GM18499 (cell line): ENCODE measurements around the gene COQ8A.
"Not testable (repeated sequence)": the region's sequence is repeated elsewhere in the genome, so short reads cannot be mapped to it uniquely, and the experiment has no call there.

Experiments used
- ATAC-seq: cut with Tn5 transposase; IDR thresholded peaks from one replicate; pipeline ENCODE4 v1.9.1; 2021; ENCODE audit warnings: moderate number of reproducible peaks; ENCODE audit not compliant: insufficient read depth, unreplicated experiment

The COQ8A gene

DNA sequence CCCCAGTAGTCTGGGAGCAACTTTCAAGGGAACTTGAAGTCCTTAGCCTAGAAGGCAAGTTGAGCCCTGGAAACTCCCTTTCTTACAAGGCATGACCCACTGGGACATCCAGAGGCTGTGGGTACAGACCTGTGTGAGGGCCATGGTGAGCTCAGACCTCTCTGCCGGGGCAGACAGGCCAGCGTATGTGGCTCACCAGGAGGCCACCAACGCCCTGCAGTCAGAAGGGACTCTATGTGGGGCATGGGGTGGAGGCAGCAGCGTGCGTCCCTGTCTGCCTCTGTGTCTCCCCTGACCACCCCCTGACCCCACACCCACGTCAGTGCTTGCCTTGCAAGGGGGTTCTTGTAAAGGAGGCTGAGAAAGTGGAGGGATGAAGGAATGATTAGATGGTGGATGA is 10.8 kb downstream of the COQ8A start:
- no peak for ATAC-seq

DNA sequence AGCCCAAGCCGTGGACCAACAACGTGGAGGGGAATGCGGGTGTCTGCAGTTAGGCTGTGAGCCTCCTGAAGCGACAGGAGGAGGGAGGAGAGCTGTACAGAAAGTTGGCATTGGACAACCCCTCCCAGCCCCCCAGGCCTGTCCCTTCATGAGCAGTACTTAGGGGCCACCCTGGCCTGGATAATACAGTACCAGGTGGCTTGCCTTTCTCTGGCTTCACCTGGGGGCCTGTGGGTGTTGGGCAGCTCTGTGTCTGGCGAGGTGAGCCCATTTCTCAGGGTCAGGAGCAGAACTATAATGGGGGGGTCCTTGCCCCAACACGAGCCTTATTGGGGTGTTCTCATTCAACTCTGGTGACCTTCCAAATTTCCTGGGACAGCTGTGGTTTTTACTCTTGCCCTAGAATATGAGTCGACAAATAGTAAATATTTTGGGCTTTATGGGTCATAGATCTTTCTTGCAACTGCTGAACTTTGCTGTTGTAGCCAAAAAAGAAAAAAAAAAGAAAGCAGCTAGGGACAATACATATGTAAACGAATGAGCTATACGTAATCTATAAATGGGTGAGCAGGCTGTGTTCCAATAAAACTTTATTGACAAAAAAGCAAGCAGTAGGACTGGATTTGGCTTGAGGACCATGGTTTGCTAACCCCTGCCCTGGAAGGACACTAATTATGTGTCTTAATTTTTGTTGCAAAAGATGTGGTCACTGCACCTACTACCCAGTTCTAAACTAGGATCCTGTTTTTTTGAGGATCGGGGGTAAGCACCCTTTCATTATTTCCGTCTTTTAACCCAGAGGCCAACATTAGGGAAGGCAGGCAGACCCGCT is 11.4 kb downstream of the COQ8A start:
- ATAC-seq, result no peak

DNA sequence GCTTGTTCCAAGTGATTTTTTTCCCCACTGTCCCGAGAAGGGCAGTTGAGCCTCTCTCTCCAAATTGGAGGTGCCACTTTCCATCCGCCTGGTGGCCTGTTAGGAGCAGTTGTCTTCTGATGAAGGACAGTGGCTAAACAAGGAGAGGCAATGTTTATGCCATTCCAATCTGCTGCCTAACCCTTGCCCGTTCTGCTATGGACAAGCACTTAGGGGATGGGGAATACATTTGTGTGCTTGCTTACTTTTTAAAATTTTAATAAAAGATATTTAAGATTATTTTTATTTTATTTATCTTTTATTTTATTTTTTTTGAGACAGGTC is 12.0 kb downstream of the COQ8A start:
- ATAC-seq, result no peak

DNA sequence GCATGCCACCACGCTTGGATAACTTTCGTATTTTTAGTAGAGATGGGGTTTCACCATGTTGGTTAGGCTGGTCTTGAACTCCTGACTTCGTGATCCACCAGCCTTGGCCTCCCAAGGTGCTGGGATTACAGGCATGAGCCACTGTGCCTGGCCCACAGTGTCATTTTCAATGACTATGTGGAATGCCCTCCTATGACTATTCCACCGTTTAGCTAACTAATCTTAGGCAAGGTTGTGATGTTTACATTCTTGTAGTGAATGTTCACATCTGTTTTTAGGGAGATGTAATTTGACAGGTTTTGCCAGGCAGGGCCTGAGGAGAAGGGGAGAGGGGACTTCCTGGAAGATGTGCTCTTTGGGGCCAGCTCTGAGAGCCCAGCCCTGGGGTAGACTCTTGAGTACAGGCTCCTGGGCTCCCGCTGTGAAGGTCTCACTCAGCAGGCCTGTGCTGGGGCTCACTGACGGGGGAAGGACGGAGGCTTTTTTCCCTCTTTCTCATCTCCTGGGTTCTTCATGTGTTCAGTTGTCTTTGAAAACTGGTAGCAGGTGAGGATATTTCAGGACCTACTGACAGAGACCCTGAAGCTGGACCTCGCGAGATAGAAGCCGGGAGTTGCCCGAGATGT is 13.2 kb downstream of the COQ8A start:
- ATAC-seq, result no peak

- no peak for ATAC-seq
Measured at GRCh38 chr1:226954337-226954736, 14.2 kb downstream of the COQ8A start.

DNA sequence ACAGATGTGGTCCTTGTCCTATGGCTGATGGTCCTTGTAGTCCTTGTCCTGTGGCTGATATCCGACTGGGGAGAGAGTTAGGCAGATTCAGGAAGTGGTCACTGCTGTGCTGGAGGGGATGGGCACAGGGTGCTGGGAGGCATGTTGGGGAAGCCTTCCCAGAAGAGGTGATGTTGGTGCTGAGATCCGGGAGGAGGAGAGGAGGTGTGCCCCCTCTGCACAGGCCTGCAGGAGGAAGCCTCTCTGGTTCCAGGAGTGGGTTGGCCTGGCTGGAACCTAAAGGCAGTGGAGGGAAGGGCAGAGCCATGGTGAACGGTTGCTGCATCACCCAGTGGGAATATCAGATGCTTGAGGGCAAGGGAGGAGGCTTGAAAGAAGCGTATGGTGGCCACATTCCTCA is 14.7 kb downstream of the COQ8A start:
- no peak for ATAC-seq

DNA sequence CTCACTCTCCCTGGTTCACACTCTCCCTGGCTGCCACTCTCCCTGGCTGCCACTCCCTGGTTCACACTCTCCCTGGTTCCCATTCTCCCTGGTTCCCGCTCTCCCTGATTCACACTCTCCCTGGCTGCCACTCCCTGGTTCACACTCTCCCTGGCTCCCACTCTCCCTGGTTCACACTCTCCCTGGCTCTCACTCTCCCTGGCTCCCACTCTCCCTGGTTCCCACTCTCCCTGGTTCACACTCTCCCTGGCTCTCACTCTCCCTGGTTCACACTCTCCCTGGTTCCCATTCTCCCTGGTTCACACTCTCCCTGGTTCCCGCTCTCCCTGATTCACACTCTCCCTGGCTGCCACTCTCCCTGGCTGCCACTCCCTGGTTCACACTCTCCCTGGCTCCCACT is 15.8 kb downstream of the COQ8A start:
- ATAC-seq, result not testable (repeated sequence)

DNA sequence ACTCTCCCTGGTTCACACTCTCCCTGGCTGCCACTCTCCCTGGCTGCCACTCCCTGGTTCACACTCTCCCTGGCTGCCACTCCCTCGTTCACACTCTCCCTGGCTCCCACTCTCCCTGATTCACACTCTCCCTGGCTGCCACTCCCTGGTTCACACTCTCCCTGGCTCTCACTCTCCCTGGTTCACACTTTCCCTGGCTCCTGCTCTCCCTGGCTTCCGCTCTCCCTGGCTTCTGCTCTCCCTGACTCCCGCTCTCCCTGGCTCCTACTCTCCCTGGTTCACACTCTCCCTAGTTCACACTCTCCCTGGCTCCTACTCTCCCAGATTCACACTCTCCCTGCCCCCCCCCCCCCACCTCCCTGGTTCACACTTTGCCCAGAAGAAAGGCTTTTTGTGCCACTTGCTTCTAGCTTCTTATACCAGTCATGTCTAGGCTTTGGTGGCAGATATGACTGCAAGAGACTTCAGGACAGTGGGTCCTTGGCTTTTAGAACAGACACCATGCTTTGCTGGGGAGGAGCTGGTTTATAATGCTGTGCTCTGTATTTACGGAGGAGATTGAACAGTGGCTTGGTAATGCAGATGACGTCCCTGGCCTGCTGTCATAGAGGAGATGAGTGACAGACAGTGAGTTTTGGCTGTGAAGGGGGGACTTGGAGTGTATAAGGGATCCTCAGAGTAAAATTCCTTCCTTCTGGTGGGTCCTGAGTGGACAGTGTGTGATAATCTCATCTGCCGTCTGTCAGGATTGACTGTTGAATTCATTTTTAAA is 17.0 kb downstream of the COQ8A start:
- no peak for ATAC-seq

DNA sequence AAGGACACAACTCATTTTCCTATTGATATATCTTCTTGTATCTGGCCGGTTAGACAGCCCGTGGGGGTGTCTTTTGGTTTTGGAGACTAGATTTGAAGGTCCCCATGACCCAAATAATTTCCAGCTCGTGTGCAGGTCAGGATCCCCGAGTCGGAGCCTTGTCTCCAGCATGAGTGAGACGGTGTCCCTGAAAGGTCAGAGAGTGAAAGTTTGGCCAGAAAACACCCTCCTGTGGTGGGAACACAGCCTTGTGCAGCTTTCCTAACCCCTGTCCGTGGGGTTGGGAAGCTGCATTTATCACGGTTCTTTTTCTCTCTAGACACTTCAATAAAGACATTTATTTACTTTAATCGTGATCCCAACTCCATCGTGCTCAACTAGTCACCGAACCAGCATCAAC is 17.6 kb downstream of the COQ8A start:
- ATAC-seq, result no peak

DNA sequence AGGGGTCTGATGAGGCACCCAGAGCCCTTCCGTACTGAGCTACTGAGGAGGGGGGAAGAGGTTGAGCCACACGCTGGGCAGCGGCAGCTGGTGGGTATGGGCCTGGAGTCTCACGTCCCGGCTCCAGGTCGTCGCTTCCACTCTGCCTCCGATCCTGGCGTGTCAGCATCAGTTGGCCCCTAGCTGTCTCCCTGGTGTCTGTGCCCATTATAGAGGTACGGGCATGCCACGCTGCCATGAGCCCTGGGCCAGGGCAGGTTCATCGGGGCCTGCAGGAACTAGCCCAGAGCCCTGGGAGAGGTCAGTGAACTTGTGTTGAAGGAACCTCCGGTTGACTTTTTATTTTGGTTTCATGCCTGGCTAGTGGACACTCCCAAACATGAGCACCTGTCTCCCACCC is 18.2 kb downstream of the COQ8A start:
- ATAC-seq, result no peak

- no peak for ATAC-seq
Measured at GRCh38 chr1:226960256-226960655, 20.2 kb downstream of the COQ8A start.

DNA sequence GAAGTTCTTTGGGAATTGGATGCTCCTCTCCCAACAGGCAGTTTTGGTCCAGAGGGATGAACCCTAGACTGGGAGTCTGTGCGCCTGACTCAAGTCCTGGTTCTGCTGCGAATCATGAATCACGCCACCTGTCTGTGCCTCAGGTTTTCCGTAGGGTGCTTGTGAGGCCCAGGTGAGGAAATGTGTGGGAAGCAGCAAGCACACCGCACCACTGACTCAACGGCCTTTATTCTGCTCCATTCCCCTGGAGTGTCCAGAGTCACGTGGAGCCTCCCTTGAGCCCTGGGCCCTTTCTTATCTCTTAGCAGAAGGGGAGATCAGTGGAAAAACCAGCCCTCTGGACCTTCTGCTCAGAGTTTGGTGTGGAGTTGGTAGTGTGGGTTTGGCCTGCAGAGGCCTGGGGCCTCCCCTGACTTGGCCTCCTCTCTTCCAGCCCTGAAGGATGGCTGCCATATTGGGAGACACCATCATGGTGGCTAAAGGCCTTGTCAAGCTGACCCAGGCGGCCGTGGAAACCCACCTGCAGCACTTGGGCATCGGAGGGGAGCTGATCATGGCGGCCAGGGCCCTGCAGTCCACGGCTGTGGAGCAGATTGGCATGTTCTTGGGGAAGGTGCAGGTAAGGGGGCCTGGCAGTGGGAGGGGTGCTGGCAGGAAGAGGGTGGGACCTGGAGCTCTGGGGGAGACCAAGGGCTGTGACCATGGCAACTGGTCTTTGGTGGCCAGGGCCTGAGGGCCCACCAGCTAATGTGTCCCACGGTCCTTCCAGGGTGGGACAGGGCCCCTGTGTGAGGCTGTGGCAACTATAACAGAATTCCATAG is 21.1 kb downstream of the COQ8A start:
- no peak for ATAC-seq

GRCh38 chr1:226962421-226963391 is 22.6 kb downstream of the COQ8A start:
- no peak for ATAC-seq

- ATAC-seq, result no peak
Measured at GRCh38 chr1:226964068-226964425, 24.0 kb downstream of the COQ8A start.

DNA sequence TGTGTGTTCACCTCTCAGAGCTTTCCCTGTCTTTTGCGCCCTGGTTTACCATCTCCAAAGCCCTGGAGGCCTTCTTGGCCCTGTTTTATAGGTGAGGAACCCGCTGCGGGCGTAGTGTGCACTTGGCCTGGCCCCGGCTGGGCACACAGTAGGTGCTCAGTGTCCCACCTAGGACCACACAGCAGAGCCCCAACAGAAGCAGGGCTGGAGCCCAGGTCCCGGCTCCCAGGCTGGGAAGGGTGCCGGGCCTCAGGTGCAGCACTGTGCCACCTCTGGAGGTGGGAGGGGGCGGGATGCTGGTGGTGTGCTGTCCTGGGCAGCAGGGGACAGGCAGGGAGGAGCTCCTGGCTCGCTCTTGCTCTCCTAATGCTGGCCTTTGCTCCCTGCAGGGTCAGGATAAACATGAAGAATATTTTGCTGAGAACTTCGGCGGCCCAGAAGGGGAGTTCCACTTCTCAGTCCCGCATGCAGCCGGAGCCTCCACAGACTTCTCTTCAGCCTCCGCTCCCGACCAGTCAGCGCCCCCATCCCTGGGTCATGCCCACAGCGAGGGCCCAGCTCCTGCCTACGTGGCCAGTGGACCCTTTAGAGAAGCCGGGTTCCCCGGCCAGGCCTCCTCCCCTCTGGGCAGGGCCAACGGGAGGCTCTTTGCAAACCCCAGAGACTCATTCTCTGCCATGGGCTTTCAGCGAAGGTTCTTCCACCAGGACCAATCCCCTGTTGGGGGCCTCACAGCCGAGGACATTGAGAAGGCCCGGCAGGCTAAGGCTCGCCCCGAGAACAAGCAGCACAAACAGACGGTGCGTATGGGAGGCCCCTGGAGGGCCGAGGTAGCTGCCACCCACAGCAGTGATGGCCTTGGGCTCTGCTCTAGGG is 24.8 kb downstream of the COQ8A start:
- ATAC-seq, result no peak

DNA sequence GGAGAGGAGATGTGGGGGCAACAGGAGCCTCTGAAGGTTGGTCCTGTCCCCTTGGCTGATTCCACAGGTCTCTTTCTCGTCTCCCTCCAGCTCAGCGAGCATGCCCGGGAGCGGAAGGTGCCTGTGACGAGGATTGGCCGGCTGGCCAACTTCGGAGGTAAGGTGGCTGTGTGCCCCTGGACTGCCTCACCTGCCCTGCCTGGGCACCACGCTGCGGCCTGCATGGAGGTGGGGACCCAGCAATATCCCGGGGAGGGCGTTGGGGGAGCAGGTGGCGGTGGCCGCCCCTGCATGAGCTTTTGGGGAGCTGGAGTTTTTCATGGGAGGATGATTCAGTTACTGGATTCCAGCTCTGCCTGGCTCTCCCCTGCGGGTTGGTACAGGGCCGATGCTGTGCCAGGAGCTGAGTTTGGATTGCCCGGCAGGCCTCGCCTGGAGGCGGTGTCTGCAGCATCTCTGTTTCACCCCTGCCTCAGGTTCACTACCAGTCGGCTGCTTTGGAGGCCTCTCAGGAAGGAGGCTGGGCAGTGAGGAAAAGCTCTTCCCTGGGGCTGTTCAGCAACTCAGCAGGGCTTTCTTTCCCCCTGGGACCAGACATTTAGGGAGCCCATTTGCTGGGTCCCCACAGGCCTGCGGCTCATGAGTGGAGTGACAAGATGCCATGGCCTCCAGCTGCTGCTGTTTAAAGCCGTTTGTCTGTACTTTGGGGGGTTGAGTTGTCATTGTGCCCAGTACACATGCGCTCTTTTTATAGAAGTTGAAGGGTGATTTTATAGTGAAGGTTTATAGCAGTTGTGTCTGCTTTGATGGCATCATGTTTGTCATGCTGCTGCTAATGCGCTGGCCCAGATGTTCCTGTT is 25.7 kb downstream of the COQ8A start:
- ATAC-seq, result no peak

DNA sequence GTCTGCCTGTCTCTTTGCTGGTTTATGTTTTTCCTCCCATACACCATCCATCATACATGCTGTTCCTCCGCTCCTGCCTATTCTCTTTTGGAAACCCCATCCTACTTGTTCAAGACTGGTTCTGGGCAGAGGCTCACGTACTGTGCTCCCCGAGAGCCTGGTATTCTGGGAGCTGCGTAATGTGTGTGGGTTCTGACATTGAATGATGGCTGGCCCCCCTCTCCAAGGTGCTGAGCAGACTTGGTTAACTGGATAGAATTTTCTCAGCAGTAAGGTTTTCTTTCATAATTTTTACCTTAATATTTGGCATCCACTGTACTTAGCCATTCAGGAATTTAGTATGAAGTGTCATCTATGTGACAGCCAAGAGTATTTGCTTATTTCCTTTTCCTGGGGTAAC is 26.6 kb downstream of the COQ8A start:
- ATAC-seq, result no peak

DNA sequence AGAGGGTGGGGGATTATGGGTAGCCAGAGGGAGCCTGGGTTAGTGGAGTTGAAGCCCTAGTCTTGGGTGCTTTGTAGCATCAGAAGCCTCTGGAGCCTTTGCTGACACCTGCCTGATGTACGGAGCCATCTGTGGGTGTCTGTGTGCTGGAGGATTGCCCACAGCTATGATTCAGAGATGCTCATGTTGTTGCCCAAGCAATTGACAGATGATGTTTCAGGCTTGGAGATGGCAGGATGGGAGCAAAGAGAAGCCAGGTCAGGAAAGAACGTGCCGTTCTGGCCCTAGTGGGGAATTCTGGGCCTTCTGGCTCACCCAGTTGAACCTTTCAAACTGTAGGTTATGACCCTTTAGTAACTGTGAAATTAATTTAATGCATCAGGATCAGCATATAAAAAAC is 27.6 kb downstream of the COQ8A start:
- no peak for ATAC-seq
